DOHH2 (cell line): ENCODE measurements around the gene GRID1.

Experiments
- H3F3A ChIP-seq: fragments of 200-600 bp; sonication (generic), shearing (Covaris generic); 2 replicates; pipeline ENCODE4 v1.6.0; 2016; ENCODE audit warnings: antibody characterized with exemption, mild to moderate bottlenecking; ENCODE audit not compliant: control insufficient read depth, insufficient read depth
- H3K27ac ChIP-seq: fragments of 200-600 bp; sonication (generic); 2 replicates; pipeline ENCODE4 v1.5.1; 2014; ENCODE audit warnings: low read depth, mild to moderate bottlenecking, low read length, moderate library complexity
- H3K27me3 ChIP-seq: fragments of 200-600 bp; sonication (generic); 2 replicates; pipeline ENCODE4 v1.6.1; 2014; ENCODE audit warnings: mild to moderate bottlenecking, low read length, mixed read lengths; ENCODE audit not compliant: control insufficient read depth
- H3K36me3 ChIP-seq: fragments of 200-600 bp; sonication (generic); 2 replicates; pipeline ENCODE4 v1.6.1; 2014; ENCODE audit warnings: mild to moderate bottlenecking, low read length, moderate library complexity, mixed read lengths; ENCODE audit not compliant: control insufficient read depth
- H3K4me1 ChIP-seq: fragments of 200-600 bp; sonication (generic); 2 replicates; pipeline ENCODE4 v1.6.1; 2014; ENCODE audit warnings: mild to moderate bottlenecking, low read length, mixed read lengths; ENCODE audit not compliant: control insufficient read depth
- H3K4me2 ChIP-seq: fragments of 200-600 bp; sonication (generic); 2 replicates; pipeline ENCODE4 v1.6.0; 2014; ENCODE audit warnings: mild to moderate bottlenecking, low read length, moderate library complexity
- H3K4me3 ChIP-seq: fragments of 200-600 bp; sonication (generic); 2 replicates; pipeline ENCODE4 v1.5.1; 2014; ENCODE audit warnings: mild to moderate bottlenecking, low read length, mixed read lengths
- H3K79me2 ChIP-seq: fragments of 200-600 bp; sonication (generic); 2 replicates; pipeline ENCODE4 v1.6.1; 2014; ENCODE audit warnings: mild to moderate bottlenecking, low read length, mixed read lengths; ENCODE audit not compliant: control insufficient read depth
- H3K9me2 ChIP-seq: fragments of 200-600 bp; sonication (generic); replicated peaks from 2 replicates; pipeline ENCODE4 v1.6.1; 2014; ENCODE audit warnings: mild to moderate bottlenecking, low read length, mixed read lengths; ENCODE audit not compliant: control insufficient read depth
- H3K9me3 ChIP-seq: fragments of 200-600 bp; sonication (generic); 2 replicates; pipeline ENCODE4 v1.6.1; 2014; ENCODE audit warnings: antibody characterized with exemption, low read length, mixed read lengths; ENCODE audit not compliant: control insufficient read depth, insufficient read depth
- H4K20me1 ChIP-seq: fragments of 200-600 bp; sonication (generic); 2 replicates; pipeline ENCODE4 v1.6.0; 2014; ENCODE audit warnings: low read depth, mild to moderate bottlenecking, antibody characterized with exemption, low read length, moderate library complexity; ENCODE audit not compliant: control insufficient read depth, insufficient read depth
- EZH2phosphoT487 ChIP-seq: fragments of 200-600 bp; sonication (generic); IDR thresholded peaks from 2 replicates; pipeline ENCODE4 v1.6.1; 2017; ENCODE audit warnings: borderline replicate concordance, mild to moderate bottlenecking, antibody characterized with exemption, low read length, moderate library complexity, mixed read lengths
- TF ChIP-seq, protein P1 (sequence below): fragments of 200-600 bp; sonication (generic); IDR thresholded peaks from one replicate; pipeline ENCODE4 v1.5.1; 2014; ENCODE audit warnings: antibody characterized with exemption, mild to moderate bottlenecking, low read depth, low read length; ENCODE audit not compliant: poor library complexity, severe bottlenecking

Gene GRID1

DNA sequence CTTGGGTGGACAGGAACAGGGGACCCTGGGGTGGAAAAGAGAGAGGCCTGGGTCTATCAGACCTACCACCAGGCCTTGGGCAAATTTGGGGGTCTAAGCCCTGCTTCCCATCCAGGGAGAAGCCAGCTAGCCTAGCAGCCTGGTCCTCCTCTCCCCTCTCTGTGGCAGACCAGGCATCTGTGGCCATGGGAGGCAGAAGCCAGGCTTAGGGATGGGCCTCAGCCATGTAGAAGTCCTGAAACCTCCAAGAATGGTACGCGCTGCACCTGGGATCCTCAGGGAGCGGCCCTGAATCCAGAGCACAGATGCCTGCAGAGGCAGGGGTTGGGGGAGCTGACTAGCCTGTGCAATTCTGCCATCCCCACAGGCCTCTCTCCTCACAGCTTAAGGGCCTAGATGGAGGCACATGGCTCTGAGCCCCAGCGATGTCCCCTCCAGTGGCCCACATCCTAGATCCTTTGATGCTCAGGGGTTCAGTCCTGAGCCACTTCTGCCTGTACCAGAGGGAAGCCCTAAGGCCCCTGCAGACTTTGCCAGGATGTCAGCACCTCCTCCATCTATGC is 21.2 kb downstream of the GRID1 start:
- H3K79me2 ChIP-seq = no peaks in the 10 kb centered on the region
- no peaks in the 10 kb centered on the region for H3K9me3 ChIP-seq
- H3F3A ChIP-seq = no peaks in the 10 kb centered on the region
- no peak overlapping the region for H3K4me3 ChIP-seq
- H3K4me1 ChIP-seq = no peaks in the 10 kb centered on the region
- H3K9me2 ChIP-seq = no peaks in the 10 kb centered on the region
- no peak overlapping the region for H3K4me2 ChIP-seq
- no peak overlapping the region for H3K27ac ChIP-seq
- no peaks in the 10 kb centered on the region for H3K36me3 ChIP-seq
- H4K20me1 ChIP-seq = no peaks in the 10 kb centered on the region
- no peak for TF ChIP-seq EZH2phosphoT487
- TF ChIP-seq, protein P1, sequence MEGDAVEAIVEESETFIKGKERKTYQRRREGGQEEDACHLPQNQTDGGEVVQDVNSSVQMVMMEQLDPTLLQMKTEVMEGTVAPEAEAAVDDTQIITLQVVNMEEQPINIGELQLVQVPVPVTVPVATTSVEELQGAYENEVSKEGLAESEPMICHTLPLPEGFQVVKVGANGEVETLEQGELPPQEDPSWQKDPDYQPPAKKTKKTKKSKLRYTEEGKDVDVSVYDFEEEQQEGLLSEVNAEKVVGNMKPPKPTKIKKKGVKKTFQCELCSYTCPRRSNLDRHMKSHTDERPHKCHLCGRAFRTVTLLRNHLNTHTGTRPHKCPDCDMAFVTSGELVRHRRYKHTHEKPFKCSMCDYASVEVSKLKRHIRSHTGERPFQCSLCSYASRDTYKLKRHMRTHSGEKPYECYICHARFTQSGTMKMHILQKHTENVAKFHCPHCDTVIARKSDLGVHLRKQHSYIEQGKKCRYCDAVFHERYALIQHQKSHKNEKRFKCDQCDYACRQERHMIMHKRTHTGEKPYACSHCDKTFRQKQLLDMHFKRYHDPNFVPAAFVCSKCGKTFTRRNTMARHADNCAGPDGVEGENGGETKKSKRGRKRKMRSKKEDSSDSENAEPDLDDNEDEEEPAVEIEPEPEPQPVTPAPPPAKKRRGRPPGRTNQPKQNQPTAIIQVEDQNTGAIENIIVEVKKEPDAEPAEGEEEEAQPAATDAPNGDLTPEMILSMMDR = no peak
- no peaks in the 10 kb centered on the region for H3K27me3 ChIP-seq

- TF ChIP-seq, protein P1 = peak; percentile 26
- no peak for TF ChIP-seq EZH2phosphoT487
- Histone ChIP-seq H3F3A (no peaks in the 10 kb centered on the region), H3K4me1 (no peaks in the 10 kb centered on the region), H3K79me2 (no peaks in the 10 kb centered on the region), H3K27ac (no peak overlapping the region), H3K36me3 (no peaks in the 10 kb centered on the region), H3K27me3 (no peaks in the 10 kb centered on the region), H3K4me3 (no peak overlapping the region), H3K4me2 (no peak overlapping the region), H4K20me1 (no peaks in the 10 kb centered on the region), H3K9me2 (no peaks in the 10 kb centered on the region), H3K9me3 (no peaks in the 10 kb centered on the region)
Observed at GRCh38 chr10:86344714-86345161, 21.9 kb downstream of the GRID1 start.

- H3K36me3 ChIP-seq = no peaks in the 10 kb centered on the region
Observed at GRCh38 chr10:86344281-86344680, 22.3 kb downstream of the GRID1 start.

More at GRCh38 chr10:86344281-86344680, 22.3 kb downstream of the GRID1 start:
- Histone ChIP-seq H3K4me1 (no peaks in the 10 kb centered on the region), H3F3A (no peaks in the 10 kb centered on the region), H3K27me3 (no peaks in the 10 kb centered on the region), H3K4me3 (no peak overlapping the region), H3K79me2 (no peaks in the 10 kb centered on the region), H4K20me1 (no peaks in the 10 kb centered on the region), H3K9me2 (no peaks in the 10 kb centered on the region), H3K9me3 (no peaks in the 10 kb centered on the region), H3K27ac (no peak overlapping the region), H3K4me2 (no peak overlapping the region)
- TF ChIP-seq, protein P1 = no peak
- TF ChIP-seq EZH2phosphoT487 = no peak
